Kidney (tissue), 14 donors: Measurements from ENCODE around the gene TOE1. TPM values are rescaled to one million over a fixed set of nuclear protein-coding genes. Genes with fewer than 3 reads are reported as not detected.

Source experiments
- DNase-seq, 5 donors: peaks; one replicate each; pipeline ENCODE4 v3.0.0-alpha.2; 2013 to 2020
- FAIRE-seq: peaks from 2 replicates; lab custom pipeline; 2012; peaks lifted over from hg19 to GRCh38; lab: Jason Lieb, UNC
- H3K27ac ChIP-seq, 2 donors: one replicate each; pipeline ENCODE4 v1.7.0; 2013; ENCODE audit warnings: low read depth in 2 of 2, low read length in 2 of 2, inconsistent platforms in 1 of 2
- H3K27me3 ChIP-seq: one replicate; pipeline ENCODE4 v1.7.1; 2013; ENCODE audit warnings: low read length, inconsistent platforms; ENCODE audit not compliant: control insufficient read depth, insufficient read depth
- H3K36me3 ChIP-seq, 3 donors: one replicate each; pipeline versions ENCODE4 v1.7.0 to v1.7.1; 2013; ENCODE audit warnings: low read length in 3 of 3, control low read depth in 1 of 3, inconsistent platforms in 1 of 3; ENCODE audit not compliant: insufficient read depth in 3 of 3, control insufficient read depth in 2 of 3
- H3K4me1 ChIP-seq, 3 donors: one replicate each; pipeline versions ENCODE4 v1.7.0 to v1.7.1; 2013; ENCODE audit warnings: low read length in 3 of 3, inconsistent platforms in 1 of 3, low read depth in 1 of 3; ENCODE audit not compliant: control insufficient read depth in 2 of 3, insufficient read depth in 2 of 3
- H3K4me3 ChIP-seq, 3 donors: one replicate each; pipeline versions ENCODE4 v1.7.0 to v1.8.1; 2013; ENCODE audit warnings: low read length in 3 of 3, control low read depth in 1 of 3, inconsistent platforms in 1 of 3
- H3K9ac ChIP-seq, 3 donors: one replicate each; pipeline versions ENCODE4 v1.7.0 to v1.7.1; 2013; ENCODE audit warnings: low read length in 3 of 3, control low read depth in 1 of 3, inconsistent platforms in 1 of 3
- H3K9me3 ChIP-seq, 3 donors: one replicate each; pipeline versions ENCODE4 v1.7.0 to v1.7.1; 2013; ENCODE audit warnings: low read length in 3 of 3, control low read depth in 1 of 3, inconsistent platforms in 1 of 3; ENCODE audit not compliant: control insufficient read depth in 2 of 3, insufficient read depth in 1 of 3
- intact Hi-C: fragments of 100-400 bp; cut with DNase I; formaldehyde crosslinking; loops from one replicate; pipeline ENCODE4 v1.11.1; 2022
- polyA plus RNA-seq: library from polyadenylated mRNA; stranded (reverse); fragments of 350-450 nt; fragmentation: Illumina TruSeq; extraction: RNeasy Lipid Tissue Mini Kit (QIAGEN cat#74804); gene quantifications from one replicate; pipeline ENCODE4 v1.2.3, GENCODE V29; 2014; ENCODE audit warnings: low read depth, low replicate concordance; ENCODE audit not compliant: insufficient read depth
- total RNA-seq: library from RNA; stranded (reverse); fragmentation: NEBNext Ultra II Directional; extraction: Animal tissue kit (Norgen Biotek cat#: 25700); gene quantifications from one replicate; pipeline ENCODE4 v1.2.1, GENCODE V29; 2021
- TF ChIP-seq, protein P1 (sequence below): IDR thresholded peaks from 3 replicates; pipeline ENCODE4 v1.5.1; 2012; ENCODE audit warnings: mild to moderate bottlenecking, moderate library complexity, borderline replicate concordance; ENCODE audit not compliant: insufficient read depth; ENCODE audit errors: extremely low read depth
- donor health status: control.
- donor health status: control.
- donor health status: control.
- donor health status: control.
- donor health status: control.
- donor health status: DM: yes; HTN: yes; CAD: no.
- donor health status: Normal renal cell carcinoma (clear cell type).

Gene TOE1
- total and polyA plus RNA-seq, 2 donors from 2014 or later = 7.3 to 10.4 TPM

- Histone ChIP-seq H3K9me3 (no peaks in the 10 kb centered on the region), H3K4me3 (peak overlapping the region; percentile 92 to 99 (median 95)), H3K36me3 (peaks cover 0 to 30% (median 19%) of the 10 kb centered on the region in 3 donors), H3K9ac (peak overlapping the region; percentile 72 to 95 (median 91)), H3K27me3 (no peaks in the 10 kb centered on the region), H3K27ac (peak overlapping the region in 1 of 2 donors; percentile 98), H3K4me1 (peaks cover 0 to 15% (median 10%) of the 10 kb centered on the region in 3 donors)
- intact Hi-C loops = no loop called here
- TF ChIP-seq, protein P1, sequence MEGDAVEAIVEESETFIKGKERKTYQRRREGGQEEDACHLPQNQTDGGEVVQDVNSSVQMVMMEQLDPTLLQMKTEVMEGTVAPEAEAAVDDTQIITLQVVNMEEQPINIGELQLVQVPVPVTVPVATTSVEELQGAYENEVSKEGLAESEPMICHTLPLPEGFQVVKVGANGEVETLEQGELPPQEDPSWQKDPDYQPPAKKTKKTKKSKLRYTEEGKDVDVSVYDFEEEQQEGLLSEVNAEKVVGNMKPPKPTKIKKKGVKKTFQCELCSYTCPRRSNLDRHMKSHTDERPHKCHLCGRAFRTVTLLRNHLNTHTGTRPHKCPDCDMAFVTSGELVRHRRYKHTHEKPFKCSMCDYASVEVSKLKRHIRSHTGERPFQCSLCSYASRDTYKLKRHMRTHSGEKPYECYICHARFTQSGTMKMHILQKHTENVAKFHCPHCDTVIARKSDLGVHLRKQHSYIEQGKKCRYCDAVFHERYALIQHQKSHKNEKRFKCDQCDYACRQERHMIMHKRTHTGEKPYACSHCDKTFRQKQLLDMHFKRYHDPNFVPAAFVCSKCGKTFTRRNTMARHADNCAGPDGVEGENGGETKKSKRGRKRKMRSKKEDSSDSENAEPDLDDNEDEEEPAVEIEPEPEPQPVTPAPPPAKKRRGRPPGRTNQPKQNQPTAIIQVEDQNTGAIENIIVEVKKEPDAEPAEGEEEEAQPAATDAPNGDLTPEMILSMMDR = no peak
- peak in 2 of 5 donors; percentile 42 to 54 for DNase-seq
- FAIRE-seq = no peak
These were observed 971 bp downstream of the TOE1 start for GRCh38 chr1:45340816-45341466.

DNA sequence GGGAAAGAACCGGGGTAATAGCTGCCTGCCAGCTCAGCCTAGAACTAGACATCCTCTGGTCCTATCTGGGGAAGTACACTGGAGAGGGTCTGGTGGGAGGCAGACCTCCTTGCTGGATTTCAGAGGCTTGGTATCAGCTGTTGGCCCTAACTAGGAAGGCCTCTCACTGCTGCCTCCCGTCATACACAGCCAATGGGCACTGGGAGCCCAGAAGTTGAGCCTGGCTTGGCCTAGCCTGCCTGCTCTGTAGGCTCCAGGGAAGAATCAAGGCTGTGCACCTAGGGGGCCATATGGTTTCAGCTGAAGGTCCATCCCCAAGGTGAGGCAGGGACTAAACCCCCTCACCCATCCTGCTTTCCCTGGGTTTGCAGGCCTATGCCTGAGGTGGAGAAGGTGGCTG, 4.5 kb downstream of the TOE1 start:
- Histone ChIP-seq H3K4me3 (no peak overlapping the region), H3K27ac (no peak overlapping the region), H3K4me1 (peaks cover 0 to 18% (median 9%) of the 10 kb centered on the region in 3 donors), H3K27me3 (no peaks in the 10 kb centered on the region), H3K9ac (no peak overlapping the region), H3K9me3 (no peaks in the 10 kb centered on the region), H3K36me3 (peaks cover 0 to 30% (median 19%) of the 10 kb centered on the region in 3 donors)
- no peak for DNase-seq
- TF ChIP-seq, protein P1 = no peak
- no peak for FAIRE-seq
- intact Hi-C loops = no loop called here

- FAIRE-seq (no peak), DNase-seq (no peak)
- no peak overlapping the region for H3K4me3 ChIP-seq
- intact Hi-C loops = no loop called here
- TF ChIP-seq, protein P1 = no peak
- H3K9ac ChIP-seq = no peak overlapping the region
- H3K9me3 ChIP-seq = no peaks in the 10 kb centered on the region
- H3K27me3 ChIP-seq = no peaks in the 10 kb centered on the region
- H3K4me1 ChIP-seq = peaks cover 0 to 18% (median 9%) of the 10 kb centered on the region in 3 donors
- H3K27ac ChIP-seq = no peak overlapping the region
- peaks cover 0 to 30% (median 19%) of the 10 kb centered on the region in 3 donors for H3K36me3 ChIP-seq
These were observed 5.0 kb downstream of the TOE1 start for GRCh38 chr1:45345014-45345413.
